Measurements from ENCODE around the gene TRMT61A.

TRMT61A gene

GRCh38 chr14:103535891-103536565 is 7.0 kb downstream of the TRMT61A start:
- no peak for DNase-seq

DNA sequence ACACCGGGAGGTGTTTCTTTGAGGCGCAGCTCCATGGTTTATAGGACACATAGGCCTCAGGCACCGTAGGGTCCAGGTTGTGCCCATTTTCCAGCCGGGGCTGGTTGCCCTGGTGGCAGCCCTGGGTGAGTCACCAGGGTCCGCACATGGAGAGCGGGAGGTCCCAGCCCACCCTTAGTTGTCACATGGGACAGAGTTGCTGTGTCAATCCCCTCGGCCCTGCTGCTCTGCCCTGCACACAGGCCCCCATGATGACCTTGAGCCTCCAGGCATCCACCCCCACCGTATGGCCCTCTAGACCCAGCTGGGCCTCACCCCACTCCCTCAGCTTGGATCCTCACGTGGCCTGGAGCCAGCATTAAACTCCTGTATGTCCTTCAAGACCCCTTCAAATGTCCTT is 7.7 kb downstream of the TRMT61A start:
- DNase-seq: no peak

- DNase-seq: no peak
Observed at GRCh38 chr14:103537175-103537990, 8.4 kb downstream of the TRMT61A start.

GRCh38 chr14:103538291-103539055 is 9.5 kb downstream of the TRMT61A start:
- DNase-seq: no peak

DNA sequence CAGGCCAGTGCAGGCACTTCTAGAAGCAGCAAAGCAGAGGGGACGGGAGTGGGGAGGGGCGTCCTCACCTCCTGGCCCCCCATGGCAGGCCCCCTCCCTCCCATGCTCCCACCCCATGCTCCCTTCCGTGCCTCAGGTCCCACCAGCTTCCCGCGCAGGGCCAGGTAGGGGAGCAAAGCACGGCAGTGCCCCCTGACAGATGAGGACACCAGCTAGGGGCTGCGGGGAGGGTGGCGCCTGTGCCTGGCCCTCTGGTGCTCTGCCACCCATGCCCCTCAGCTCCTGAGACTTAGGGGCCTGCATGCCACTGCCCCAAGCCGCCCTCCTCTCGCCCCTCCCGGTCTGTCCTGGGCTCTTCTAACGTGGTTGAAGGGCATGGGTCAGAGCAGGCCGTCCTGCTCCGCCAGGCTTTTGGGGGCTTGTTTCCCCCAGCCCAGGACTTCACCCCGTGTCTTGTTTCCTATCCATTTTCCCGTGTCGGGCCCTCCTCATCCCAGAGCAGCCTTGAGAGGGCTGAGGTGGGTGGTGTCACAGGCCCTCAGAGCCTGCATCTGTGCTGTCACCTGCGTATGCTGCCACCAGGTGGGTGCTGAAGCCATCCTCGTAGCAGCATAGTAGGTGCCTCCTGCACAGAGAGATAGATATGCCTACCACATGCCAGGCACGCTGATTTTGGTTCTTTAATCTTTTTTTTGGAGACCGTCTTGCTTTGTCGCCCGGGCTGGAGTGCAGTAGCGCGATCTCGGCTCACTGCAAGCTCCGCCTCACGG is 10.2 kb downstream of the TRMT61A start:
- DNase-seq: no peak

GRCh38 chr14:103540821-103541708 is 12.1 kb downstream of the TRMT61A start:
- no peak for DNase-seq

DNA sequence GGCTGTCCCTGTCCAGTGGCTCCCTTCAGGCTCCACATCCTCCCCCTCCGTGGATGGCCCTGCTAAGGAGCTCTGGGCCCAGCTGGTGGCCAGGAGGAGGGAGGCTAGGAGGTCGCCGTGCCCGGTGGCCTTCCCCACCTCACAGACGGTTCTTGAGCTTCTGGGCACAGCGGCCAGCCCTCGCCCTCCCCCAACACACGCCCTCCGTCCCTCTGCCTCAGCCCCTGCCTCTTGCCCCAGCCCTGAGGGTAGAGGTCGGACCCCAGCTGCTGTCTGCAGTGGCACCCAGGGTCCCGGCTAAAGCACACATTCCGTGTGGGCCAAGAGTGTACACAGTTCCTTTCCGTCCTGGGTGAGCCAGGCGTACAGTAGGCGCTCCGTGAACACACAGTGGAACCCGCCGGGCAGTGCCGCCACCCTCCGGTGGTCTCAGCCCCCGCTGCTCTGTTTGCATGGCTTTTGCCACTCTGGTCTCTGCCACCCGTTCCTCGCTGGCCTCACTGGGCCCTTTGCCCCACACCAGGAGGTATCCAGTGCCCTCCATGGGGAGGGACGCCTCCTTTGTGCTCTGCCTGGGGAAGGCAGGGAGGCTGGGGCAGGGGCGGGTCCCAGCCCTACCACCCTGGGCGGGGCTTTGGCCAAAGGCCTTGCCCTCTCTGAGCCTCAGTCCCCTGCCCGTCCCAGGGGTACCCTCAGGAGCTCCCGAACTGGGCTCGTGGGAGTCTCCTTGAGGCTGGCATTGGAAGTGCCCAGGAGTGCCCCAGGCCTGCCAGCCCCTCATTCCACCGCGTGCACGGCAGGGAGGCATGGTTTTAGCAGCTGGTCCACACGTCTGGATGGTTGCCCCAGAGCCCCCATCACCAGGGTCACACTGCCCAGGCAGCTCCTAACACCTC is 13.0 kb downstream of the TRMT61A start:
- DNase-seq: no peak

- no peak for DNase-seq
Observed at GRCh38 chr14:103542605-103543088, 13.7 kb downstream of the TRMT61A start.

- no peak for DNase-seq
Observed at GRCh38 chr14:103543140-103543539, 14.1 kb downstream of the TRMT61A start.

- DNase-seq: no peak
Observed at GRCh38 chr14:103543721-103544387, 14.9 kb downstream of the TRMT61A start.

GRCh38 chr14:103544388-103545218 is 15.6 kb downstream of the TRMT61A start:
- no peak for DNase-seq

DNA sequence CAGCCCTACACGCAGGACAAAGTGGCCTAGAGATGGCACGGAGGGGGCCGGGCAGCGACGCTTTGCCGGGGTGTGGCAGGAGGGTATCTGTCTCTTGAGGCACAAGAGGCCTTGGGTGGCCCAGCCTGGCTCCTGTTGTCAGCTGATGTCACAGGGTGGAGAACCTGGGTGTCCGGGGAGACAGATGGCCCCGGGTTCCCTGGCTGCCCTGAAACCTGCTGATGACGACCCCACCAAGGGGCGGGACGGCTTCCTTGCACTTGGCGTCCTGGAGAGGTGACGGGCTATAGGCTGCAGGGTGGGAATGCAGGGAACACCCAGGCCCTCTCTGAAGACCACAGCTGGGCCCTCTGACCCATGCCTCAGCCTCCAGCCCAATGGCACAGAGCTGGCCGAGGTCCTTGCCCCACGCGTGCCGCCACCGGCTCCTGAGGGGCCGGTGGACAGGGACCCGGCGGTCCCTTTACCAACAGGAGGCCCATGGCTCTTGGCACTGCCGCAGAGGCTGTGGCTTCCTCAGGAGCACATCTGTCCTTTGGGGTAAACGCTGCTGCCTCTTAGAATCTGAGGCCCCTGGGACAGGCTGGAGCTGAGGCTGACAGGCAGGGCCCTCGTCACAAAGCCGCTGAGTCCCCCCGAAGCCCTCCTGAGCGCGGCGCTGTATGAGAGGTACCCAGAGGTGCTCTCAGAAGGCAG is 16.4 kb downstream of the TRMT61A start:
- no peak for DNase-seq

DNA sequence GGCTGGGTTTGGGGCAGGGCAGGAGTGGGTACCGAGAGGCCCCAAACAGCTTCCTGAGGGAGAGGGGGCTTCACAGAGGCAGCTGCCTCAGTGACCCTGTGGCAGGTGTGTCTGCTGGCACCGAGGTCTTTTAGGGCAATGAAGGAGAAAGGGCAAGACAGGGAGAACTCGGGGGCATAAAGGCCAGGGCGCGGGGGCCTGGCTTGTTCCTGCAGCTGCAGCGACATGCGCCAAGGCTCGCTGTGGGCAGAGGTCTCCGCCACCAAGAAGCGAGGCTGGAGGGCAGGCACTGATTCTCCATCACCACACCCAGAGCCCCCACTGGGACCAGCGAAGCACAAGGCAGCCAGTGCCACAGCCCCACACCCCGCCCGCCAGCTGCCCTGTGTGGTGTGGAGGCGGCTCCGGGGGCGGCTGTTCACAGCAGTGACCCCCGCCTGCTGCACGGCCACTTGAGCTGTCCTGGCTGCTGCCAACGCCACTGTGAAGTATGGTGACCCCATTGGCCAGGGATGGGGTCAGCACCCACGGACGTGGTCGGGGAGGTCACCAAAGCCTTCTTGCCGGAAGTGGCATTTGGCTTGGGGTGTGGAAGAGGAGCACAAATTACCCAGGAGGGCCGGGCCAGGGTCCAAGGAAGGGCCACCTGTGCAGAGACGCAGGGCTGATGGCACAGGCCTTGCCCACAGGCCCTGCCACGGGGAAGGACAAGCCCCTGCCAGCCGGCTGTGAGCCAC is 17.1 kb downstream of the TRMT61A start:
- no peak for DNase-seq

- DNase-seq: peak; percentile 73
Observed at GRCh38 chr14:103546652-103547454, 17.9 kb downstream of the TRMT61A start.

DNA sequence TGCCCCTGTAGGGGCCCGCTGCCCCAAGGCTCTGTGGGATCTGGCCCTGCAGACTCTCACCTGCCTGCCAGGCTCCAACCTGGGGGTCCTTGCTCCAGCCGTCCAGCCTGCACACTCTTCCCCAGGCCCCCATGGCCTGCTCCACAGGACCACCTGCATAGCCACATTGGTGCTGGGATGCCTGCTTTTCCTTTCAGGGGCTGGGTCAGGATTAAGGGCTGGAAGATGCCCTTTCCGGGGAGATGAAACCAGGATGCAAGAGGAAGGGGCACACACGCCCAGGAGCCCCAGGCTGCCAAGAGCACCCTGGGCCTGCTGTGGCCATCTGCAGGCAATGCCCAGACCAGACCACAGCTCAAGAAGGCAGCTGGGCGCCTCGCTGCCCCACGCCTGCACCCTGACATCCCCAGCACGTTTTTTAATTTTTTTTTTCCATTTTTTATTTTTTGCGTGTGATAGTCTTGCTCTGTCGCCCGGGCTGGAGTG is 18.5 kb downstream of the TRMT61A start:
- no peak for DNase-seq

DNA sequence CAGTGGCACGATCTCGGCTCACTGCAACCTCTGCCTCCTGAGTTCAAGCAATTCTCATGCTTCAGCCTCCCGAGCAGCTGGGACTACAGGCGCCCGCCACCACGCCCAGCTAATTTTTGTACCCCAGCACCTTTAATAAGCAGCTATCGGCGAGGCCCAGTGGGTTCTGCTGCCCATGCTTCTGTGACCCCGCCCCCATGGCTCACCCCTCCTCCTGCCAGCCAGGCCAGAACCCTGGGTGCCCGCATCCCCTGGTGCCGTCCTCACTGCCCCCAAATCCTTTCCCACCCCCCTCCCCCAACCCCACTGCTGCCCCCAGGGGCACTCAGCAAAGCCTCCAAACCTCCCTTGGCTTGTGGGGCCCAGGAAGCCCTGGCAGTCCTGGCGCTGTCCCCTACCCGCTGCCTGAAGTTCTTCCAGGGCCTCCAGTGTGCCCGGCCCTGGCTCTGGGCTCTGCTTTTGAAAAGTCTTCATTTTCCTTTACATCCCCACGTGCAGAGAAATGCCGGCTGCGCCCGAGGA is 19.0 kb downstream of the TRMT61A start:
- DNase-seq: no peak

Measured in activated T-cell treated with anti-CD3 and anti-CD28 coated beads for 4 hours (primary cell).